Fibroblast of skin of right biceps (primary cell): ENCODE measurements around the gene PREP.
"Not testable (repeated sequence)": the region's sequence is repeated elsewhere in the genome, so short reads cannot be mapped to it uniquely, and the experiment has no call there.

ENCODE experiments used
- DNase-seq: peaks from one replicate; pipeline ENCODE4 v3.0.0-alpha.2; 2013

PREP gene

DNA sequence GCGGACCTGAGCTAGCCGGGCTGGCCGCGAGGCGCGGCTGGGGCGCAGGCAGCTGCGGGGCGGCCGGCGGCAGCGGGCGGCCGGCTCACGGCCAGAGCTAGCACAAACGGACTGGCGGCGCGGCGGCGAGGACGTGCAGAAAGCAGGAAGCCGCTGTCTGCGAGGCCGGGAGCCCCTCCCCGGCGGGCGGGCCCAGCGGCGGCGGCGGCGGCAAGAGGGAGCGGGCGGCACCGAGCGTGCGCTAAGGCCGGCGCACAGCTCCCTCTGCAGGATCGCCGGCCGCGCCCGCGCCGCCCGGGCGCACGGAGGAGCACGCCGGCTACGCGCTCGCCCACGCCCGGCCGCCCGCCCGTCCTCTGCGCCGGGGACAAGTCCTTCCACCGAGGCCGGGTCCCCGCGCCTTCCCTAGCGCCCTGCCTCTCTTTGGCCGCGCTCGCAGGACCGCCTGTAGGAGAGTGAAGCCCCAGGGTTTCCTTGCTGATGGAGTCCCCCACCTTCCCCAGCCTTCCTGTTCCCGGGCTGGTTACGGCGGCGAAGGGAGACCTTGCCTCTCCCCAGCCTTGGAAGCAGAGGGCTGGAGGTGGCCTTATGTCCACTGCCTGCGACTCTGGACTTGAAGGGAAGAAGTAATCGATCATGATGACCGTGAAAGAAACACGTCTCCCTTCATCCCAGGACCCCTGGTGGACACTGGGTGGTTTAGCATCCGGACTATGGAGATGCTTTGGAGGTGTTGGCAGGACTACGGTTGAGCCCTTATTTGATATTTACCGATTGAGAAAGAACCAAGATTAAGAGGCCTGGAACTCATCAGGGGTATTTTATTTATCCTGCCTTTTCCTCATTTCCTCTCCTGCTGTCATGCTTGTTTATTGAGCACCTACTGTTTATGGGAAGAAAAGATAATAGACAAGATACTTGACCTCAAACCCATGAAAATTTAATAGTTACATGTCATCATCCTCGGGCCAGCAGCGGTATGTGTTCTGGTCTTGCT is at the start of gene PREP:
Gene PREP, minus strand, starts transcription at position 144 of the 997 bp plus-strand sequence. CDS start 191 bp downstream, outside the sequence.
- peak; percentile 89 for DNase-seq

DNA sequence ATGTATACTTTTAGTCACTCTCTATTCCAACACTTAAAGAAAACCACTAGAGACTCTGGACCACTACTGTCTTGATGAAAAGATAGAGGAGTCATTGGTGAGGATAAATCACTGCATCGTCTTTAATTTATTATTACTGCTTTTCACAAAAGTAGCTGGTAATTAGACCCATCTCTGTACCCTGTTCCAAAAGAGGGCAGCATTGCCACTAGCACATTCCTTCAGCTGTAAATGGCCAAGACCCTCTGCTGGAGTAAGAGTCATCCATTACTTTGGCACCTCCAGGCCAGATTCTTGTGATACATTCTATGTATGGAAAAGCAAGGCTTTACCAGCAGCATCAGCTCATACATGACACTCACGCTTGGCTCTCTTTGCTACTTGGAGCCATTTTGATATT is 49.5 kb upstream of the PREP start:
- DNase-seq, result no peak

DNA sequence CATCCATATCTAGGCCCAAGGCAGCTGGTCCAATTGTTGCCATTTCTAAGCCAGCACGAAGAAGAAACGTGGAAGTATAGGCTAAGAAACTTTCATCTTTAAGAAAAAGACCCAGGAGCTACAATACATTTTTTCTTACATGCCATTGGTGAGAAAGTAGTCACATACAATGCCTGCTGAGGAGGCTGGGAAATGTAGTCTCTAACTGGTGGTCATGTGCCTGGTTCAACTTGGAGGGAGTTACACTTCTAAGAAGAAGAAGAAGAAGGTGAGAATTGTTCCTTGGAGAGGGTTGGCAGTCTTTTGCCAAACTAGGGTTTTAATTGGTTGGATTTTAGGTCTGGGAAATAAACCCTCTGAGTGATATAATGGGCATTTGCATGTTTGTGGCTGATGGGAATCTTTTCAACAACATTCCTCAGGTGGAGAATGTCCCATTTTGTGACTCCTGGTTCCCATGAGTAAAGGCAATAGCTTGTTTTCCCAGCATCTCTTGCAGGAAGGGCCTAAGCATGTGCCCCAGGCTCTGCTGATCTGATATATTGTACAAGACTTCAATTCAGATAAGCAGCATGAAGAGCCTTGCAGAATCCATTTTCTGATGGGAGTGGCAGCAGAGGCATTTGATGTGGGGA is 47.0 kb upstream of the PREP start:
- peak; percentile 58 for DNase-seq

DNA sequence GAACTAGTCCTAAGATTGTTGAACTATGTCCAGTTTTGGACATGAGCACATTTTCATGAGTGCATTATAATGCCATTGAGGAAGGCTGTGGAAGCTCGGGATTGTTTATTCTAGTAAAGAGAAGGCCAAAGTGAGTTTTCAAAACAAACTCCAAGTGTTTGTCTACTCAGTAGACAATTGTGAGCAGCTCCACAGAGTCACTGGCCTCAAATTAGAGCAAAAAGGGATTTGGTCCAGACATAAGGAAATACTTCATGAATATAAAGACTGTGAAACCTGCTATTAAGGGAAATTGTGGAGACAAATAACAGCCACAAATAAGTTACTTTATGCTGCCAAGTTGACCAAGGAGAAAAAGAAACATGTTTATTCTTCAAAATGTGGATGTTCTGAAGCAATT is 42.6 kb upstream of the PREP start:
- no peak for DNase-seq

DNA sequence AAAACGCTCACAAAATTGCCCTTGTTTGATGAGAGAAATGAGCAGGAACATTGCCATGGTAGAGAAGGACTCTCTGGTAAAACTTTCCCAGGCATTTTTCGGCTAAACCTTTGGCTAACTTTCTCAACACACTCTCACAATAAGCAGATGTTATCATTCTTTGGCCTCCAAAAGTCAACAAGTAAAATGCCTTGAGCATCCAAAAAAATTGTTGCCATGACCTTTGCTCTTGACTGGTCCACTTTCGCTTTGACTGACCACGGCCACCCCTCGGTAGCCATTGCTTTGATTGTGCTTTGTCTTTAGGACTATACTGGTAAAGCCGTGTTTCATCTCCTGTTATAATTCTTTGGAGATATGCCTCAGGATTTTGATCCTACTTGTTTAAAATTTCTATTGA is 41.1 kb upstream of the PREP start:
- DNase-seq, result no peak

DNA sequence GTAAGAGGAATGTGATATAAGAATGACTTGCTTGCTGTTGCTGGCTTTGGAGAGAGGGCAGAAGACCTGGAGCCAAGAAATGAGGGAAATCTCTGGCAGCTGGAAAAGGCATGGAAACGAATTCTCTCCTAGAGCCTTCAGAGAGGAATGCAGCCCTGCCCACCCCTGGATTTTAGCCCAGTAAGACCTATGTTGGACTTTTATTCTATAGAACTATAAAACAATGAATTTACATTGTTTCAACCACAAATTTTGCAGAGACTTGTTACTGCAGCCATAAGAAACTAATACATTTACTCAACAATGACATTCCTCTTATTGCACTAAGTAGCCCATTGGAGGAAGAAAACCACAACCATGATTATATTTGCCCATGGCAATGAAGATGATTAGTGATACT is 39.5 kb upstream of the PREP start:
- DNase-seq, result peak; percentile 16

DNA sequence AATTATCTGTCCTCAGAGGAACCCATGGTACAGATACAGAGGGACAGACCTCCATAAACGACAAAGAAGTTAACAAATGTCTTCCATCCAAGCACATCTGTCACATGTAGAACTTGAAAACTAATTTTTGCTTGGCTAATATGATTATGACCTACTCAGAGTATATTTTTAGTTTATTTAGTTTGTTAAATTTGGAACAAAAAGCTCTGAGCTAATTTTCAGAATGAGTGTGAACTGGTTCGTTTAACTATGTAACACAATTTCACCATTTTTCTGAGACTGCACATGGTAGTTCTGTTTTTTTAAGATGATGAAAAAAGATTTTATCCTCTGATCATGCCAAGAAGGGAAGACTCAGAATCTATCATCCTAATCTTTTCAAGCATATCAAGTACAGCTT is 34.4 kb upstream of the PREP start:
- no peak for DNase-seq

DNA sequence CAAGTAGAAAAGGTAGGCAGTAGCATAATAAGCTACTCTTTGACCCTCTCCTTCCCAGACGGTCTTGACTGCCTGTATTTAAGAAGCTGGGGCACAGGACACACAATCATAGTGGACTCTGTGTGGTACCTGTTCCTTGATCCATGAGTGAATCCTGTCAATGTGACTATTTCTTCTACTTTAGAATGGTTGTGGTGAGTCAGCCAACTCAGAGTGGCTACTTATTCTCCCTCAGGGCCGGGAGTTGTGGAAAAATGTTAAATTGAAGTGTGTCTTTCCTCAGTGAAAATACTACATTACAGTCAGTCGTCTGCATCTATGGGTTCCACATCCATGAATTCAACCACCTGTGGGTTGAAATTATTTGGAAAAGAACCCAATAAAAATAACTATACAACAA is 30.8 kb upstream of the PREP start:
- no peak for DNase-seq

DNA sequence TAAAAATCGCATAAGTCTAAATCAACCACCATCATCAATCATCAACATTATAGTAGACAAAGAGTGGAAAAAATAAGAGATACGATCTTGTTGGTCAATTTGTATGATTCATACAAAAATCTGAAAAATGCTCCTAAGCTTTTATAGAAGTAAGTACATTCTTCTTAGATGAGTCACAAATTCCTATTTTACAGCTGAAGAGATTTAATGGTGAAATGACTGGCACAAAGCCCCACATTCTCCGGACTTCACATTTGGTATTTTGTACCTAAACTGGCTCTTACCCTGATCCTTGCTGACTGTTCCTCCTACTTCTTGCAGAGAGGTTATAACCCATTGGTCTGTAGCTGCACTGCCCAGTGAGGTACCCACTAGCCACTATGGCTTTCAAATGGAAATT is 29.9 kb upstream of the PREP start:
- peak; percentile 92 for DNase-seq

DNA sequence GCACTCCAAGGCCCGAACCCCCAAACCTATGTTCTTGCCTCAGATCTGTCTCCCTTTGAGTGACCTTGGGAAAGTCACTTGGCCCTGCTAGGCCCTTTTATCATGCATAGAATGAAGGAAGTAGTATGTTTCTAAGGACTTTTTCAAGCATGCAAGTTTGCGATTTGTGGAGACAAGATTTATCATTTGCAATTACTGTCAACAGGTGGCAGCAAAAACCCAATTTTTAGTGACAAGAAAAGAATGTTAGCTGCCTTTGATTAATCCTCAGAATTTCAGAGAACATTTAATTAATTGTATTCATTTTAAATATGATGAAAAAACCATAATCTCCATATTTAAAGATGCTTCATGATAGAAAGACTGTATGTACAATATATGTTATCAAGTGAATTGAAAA is 28.3 kb upstream of the PREP start:
- peak; percentile 60 for DNase-seq

DNA sequence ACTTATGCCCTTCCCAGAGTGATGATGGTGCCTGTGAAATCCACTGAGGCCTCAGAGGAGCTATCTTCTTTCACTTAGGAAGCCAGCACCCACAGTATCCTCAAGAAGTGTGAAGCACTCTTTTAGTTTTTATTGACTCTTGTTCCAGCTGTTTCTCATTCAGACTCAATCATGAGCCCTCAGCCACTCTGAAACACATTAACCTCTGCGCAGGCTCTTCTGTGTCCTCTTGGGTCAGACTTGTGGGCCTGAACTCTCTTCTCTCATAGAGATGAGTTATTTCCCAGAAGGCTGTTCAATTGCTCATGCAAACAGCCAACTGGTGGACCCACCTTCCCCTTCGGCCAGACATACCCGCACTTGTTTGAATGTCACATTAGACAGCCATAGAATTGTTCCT is 27.8 kb upstream of the PREP start:
- DNase-seq, result no peak

DNA sequence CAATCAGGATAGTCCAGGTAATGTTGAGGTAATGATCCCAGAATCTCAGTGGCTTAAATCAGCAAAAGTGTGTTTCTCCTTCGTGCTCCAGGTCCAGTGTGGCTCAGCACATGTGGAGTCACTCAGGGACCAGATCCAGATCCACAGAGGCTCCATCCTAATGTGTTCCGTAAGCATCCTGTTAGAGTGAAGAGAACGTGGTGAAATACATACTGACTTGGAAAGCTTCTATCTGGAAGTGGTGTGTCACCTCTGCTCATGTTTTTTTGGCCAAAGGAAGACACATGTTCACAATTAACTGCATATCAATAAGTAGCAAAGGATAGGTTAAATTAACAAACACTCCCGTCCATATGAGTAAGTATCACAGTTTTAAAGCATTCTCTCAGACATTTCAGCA is 26.8 kb upstream of the PREP start:
- DNase-seq, result peak; percentile 59

DNA sequence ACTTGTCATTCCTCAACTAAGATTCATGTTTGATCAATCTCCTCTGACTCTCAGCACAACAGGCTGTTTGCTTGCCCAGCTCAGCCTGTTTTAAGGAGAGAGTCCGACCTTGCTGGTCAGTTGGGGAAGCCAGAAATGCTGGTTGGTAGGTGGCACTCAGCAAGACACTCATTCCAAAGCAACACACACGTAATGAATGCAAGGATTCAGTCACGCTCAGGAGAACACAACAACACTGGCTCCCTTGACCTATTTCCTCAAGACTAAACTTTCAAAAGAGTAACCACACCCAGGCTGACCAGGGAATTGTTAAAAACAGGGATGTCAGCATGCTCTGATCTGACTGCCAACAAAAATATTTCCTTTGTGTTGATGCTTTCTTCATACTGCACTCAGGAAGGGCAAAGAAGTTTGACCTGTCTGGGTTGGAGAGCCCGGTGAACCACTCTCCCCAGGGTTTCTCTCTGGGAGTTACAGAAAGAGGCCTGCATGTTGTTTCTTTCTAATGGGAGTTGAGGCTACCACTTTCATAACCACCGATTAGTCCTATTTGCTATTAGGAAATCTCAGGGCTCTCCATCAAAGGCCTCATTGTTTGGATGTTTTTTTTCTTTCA is 25.6 kb upstream of the PREP start:
- peak; percentile 39 for DNase-seq

DNA sequence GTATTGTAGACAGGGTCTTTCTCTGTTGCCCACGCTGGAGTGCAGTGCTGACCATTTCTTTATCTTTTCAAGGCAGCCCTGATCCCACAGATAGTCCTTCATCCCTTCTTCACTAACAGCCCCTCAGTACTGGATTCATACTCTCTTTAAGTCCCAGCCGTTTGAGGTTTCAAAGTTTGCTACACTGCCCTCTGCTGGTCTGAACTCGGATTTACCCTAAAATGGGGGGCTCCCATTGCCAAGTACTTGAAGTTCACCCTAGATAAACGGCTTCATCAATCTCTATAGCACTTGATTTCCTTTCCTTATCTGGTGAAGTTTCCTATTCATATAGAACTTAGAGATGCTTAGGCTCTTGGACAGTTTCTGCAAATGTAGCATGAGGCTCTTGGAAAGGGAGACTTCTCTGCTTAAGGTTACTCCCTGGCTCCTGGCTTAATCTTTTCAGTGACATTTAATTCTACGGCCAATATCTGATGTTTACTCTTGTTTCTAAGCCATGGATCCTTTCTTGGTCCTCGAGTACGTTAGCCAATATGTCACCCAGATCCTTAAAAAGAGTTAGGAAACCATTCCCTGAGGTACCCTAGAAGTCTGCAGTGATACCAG is 21.4 kb upstream of the PREP start:
- DNase-seq, result peak; percentile 54

DNA sequence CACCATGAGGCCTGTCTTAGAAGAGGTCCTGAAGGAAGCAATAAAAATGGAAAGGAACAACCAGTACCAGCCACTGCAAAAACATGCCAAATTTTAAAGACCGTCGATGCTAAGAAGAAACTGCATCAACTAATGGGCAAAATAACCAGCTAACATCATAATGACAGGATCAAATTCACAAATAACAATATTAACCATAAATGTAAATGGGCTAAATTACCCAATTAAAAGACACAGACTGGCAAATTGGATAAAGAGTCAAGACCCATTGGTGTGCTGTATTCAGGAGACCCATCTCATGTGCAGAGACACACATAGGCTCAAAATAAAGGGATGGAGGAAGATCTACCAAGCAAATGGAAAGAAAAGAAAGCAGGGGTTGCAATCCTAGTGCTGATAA is 14.1 kb upstream of the PREP start:
- not testable (repeated sequence) for DNase-seq

DNA sequence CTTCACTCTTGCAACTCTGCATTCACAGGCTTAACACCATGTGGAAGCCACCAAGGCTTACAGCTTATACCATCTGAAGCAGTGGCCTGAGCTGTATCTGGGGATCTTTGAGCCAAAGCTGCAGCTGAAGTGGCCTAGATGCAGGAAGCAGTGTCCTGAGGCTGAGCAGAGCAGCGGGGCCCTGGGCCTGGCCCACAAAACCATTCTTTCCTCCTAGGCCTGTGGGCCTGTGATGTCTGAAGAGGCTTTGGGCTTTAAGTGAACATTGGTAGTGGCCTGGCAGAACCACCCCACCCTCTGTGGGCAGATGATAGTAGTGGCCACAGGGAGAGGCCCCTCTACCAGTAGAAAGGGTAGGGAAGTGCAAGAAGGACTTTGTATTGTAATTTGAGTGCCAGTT is 6.9 kb upstream of the PREP start:
- DNase-seq, result no peak

DNA sequence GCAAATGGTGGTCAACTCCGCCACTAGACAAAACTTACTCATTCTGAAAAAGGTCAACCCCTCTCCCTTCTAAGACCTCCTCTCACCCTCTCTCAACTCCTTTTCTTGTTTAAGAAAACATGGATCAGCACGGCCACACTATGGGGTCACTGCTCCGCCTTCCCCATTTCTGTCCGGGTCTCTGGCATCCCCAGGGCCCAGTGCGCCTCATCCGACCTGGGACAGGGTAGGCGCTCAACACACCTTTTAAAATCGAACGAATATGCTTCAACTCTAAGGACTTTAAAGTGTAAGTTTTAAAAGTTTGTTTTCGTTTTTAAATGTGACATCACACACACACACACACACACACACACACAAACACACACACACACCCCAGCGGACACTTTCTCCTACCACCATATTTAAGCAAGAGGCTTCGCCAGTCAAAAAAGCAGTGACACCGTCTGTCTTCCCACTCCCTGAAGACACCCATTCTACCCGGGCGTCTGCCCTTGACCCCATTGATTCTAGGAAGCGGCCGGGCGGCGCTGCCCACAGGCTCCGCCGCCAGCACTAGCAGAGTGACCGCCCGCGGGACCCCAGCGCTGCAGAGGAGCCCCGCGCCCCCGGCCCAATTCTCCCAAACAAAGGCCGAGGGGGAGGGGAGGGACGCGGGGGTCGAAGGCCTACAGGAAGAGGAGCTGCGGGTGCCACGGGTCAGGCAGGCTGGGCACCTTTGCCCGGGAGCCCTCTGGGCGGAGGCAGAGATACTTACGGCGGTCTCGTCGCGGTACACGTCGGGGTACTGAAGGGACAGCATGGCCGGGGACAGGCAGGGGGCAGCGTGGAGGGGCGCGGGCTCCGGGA is 568 bp downstream of the PREP start:
- peak; percentile 47 for DNase-seq

DNA sequence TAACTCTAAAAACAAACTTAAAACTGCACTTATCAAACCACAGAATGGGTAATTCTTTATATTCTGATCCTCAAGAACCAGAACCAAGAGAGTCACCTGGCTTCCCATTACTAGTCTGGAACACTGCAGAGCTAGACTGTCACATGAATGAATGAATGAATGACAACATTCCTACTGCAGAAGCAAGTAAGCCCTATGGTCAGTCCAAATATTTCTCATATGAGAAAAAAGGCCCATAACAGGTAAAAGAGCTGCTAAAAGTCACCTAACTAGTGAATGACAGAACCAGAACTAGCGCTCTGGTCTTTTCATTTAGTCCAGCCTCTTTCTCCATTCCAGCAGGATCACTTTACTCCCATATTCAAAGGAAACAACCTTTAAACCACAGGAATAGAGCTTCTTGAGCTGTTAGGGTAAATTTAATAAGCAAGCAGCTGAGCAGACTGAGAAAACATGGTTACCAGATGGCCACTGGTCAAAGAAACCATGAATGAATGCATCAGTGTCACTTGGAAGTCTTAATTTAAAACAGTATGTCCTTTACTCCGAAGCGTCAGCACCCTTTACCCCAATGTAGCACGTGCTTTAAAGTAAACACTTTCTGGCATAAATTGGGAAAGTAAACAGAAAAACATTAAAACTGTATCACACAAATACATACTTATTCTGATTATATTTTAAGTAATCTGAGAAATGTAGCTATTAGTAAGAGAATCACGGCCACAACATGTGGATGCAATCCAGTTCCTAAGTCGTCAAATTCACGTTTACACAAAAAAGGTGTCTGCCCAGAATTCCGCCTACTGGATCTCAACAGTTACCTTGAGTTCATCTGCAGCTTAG is 1.4 kb downstream of the PREP start:
- DNase-seq, result peak; percentile 3

DNA sequence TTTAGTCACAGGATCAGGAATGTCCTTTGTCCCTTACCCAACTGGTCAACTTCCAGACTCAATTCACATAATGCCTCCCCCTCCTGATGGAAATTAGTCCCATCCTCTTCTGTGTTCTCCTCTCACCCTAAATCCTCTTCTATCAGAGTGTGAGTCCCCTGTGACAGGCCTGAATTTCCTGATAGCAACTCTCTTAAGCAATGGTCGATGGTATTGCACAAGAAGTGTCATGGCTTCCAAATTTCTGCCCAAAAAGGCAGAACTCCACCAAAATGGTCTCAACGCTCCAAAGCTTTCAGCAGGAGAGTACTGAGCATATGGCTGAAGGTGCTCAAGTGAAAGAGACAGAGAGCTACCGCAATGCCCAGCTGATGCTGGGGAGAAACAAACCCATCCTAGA is 2.4 kb downstream of the PREP start:
- DNase-seq, result no peak

DNA sequence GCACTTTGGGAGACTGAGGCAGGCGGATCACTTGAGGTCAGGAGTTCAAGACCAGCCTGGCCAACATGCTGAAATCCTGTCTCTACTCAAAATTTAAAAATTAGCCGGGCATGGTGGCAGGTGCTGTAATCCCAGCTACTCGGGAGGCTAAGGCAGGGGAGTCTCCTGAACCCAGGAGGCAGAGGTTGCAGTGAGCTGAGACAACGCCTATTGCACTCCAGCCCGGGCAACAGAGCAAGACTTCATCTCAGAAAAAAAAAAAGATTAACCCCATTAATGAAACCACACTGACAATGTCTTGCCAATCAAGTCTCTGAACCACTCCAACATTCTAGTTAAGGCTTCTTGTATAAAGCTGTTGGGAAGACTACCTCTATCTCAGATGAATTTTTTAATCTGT is 4.0 kb downstream of the PREP start:
- DNase-seq, result no peak

DNA sequence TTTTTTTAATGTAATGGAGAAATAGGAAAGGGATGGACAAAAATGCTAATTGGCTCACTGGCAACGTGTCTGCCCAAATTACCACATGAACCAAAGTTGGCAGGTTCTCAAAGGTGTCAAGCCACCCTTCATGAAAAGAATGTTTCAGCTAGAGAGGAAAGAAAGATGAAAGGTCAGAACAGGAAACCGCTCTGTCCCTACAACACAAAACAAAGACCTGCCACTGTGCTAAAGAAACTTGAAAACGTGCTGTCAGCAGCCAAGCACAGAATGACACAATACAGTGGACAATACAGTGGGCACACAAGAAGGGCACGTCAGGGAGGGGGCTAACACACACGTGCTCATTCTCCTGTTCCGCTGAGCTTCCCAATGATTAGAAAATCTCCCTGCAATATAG is 4.9 kb downstream of the PREP start:
- no peak for DNase-seq
